K562 treated with DMSO at 1 percent for 48 hours (cell line): ENCODE measurements around the gene NAGLU. TPM values are rescaled to one million over a fixed set of nuclear protein-coding genes. Genes with fewer than 3 reads are reported as not detected.

Experiments used
- total RNA-seq: library from RNA; unstranded; fragments of 300-600 nt; gene quantifications from 2 replicates; pipeline ENCODE4 v1.2.3, GENCODE V29; 2022; ENCODE audit warnings: low replicate concordance; ENCODE audit errors: extremely low read depth

NAGLU gene
- total RNA-seq: not detected in 2 replicates

DNA sequence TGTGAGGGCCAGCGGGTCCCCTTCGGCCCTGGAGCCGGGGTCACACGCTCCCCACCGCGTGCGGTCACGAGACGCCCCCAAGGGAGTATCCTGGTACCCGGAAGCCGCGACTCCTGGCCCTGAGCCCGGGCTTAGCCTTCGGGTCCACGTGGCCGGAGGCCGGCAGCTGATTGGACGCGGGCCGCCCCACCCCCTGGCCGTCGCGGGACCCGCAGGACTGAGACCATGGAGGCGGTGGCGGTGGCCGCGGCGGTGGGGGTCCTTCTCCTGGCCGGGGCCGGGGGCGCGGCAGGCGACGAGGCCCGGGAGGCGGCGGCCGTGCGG lies at the start of gene NAGLU:
TSS of gene NAGLU (plus strand) at position 194 of the 324 bp plus-strand sequence. CDS start at position 226, 32 bp downstream.

DNA sequence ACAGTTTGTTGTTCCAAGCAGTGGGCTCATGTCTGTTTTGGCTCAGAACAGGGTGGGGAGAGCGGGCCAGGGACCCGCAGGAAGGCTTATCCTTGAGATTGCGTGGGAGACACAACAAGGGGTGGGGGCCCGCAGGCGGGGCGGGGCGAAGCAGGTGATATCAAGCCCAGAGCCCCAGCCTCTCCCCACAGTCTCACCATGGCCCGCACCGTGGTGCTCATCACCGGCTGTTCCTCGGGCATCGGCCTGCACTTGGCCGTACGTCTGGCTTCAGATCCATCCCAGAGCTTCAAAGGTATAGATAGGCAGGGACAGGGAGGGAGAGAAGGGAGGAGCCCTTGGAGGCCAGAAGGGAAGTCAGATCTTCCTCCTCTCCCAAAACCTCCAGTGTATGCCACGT lies 16.7 kb downstream of the NAGLU start, which contains the start of gene HSD17B1:
TSS of gene HSD17B1 (plus strand) at position 188 of the 400 bp plus-strand sequence. CDS start at position 199, 11 bp downstream.

DNA sequence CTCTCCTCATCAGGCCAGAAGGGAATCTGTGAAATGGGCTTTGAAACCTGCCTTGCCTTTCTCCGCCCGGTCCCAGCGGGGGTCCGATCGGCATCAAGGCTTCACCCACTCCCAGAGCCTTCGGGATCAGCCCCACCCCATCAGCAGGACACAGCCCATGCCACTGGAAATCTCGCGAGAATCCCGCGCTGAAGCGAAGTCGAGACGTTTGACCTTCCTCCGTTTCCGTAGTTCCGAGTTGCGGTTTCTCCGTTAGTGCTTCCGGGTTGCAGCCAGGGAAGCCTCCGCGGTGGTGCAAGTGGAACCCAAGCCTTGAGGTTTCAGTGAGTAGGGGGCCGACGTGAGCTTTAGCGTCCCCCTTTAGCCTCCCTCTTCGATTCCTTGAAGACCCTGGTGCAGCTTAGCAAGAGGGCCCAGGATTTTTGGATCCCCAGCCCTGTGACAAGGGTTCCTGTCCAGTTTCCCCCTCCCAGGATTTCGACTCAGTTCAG lies 25.9 kb downstream of the NAGLU start, which contains the start of gene COASY:
TSS of gene COASY (plus strand) at position 252 of the 491 bp plus-strand sequence. CDS start 475 bp downstream, outside the sequence.

DNA sequence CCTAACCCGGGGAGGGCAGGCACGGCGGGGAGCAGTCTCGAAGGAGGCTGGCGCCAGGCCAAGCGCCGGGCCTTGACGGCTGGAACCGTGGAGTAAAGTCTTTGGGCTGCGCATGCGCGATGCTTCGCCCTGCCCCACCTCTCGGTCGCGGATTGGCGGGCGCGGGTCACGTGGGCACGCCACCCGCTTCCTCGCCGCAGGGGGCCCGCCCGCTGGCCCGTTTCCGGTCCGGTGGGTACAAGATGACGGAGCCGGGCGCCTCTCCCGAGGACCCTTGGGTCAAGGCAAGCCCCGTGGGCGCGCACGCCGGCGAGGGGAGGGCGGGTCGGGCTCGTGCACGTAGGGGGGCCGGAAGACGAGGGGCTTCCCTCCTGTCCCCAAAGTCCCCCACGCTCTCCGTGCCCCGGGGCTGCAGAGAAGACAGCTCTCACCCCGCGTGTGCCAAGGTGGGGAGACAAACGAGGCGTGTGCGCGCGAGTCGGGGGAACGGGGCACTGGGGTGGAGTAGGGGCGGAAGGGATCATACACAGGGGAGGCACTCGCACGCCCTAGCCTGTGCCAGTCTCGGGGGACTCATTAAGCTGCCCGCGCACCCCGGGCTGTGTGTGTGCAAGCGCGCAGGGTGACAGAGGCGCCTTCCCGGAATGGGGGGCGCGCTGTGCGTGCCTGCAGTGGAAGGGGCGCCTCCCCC lies 31.0 kb downstream of the NAGLU start, which contains the start of gene MLX:
TSS of gene MLX (plus strand) at position 218 of the 691 bp plus-strand sequence. CDS start at position 243, 25 bp downstream.

DNA sequence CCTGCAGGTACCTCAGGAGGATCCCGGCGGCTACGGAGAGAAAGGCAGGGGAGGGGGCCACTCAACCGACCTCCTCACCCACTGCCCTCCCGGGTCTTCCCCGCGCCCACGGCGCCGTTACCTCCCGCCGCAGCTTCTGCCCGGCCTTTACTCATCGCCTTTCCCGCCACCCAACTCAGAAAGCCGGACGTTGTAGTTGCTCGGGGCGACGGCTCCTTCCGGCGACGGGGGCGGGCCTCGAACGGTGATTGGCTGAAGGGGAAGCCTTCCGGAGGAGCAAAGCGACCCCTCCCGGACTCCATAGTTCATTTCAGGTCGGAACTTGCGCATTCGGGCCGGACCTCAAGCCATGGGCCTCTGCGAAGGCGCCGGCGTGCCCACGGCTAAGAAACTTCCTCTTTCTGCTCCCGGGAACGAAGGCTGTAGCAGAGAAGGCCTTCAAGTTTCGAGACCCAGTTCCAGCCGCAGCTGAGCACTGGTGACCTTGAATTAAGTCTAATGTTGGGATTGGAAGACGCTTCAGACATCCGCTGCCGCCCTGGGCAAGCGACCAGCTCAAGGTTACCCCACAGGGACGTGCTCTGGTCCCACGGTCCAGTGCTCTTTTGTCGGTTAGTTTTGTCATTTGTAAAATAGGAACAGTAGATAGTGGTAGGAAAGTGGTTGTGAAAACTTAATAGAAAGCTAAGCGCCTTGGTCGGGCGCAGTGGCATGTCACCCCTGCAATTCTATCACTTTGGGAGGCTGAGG lies 41.7 kb downstream of the NAGLU start, which contains the start of gene PSMC3IP:
TSS of gene PSMC3IP (minus strand) at position 198 of the 750 bp plus-strand sequence. CDS start at position 155, 43 bp downstream.

Other genes starting within 250 kb of the NAGLU start
- gene STAT5A, start 247.7 kb upstream of the NAGLU start, total RNA-seq: 406 TPM in 1 of 2 replicates, not detected in the other
- not detected in 2 replicates for gene STAT3, start 147.8 kb upstream of the NAGLU start, total RNA-seq
- gene CAVIN1, start 113.0 kb upstream of the NAGLU start, total RNA-seq: not detected in 2 replicates
- gene ATP6V0A1, start 77.4 kb upstream of the NAGLU start, total RNA-seq: not detected in 2 replicates
- gene HSD17B1, start 16.7 kb downstream of the NAGLU start, total RNA-seq: not detected in 2 replicates
- gene COASY, start 25.9 kb downstream of the NAGLU start, total RNA-seq: not detected in 2 replicates
- gene MLX, start 30.9 kb downstream of the NAGLU start, total RNA-seq: not detected in 2 replicates
- gene PSMC3IP, start 41.5 kb downstream of the NAGLU start, total RNA-seq: not detected in 2 replicates
- gene RETREG3, start 73.1 kb downstream of the NAGLU start, total RNA-seq: not detected in 2 replicates
- not detected in 2 replicates for gene TUBG1, start 73.4 kb downstream of the NAGLU start, total RNA-seq
- gene TUBG2, start 123.0 kb downstream of the NAGLU start, total RNA-seq: not detected in 2 replicates
- not detected in 2 replicates for gene PLEKHH3, start 140.8 kb downstream of the NAGLU start, total RNA-seq
- not detected in 2 replicates for gene CCR10, start 145.6 kb downstream of the NAGLU start, total RNA-seq
- not detected in 2 replicates for gene CNTNAP1, start 146.3 kb downstream of the NAGLU start, total RNA-seq
- gene EZH1, start 208.8 kb downstream of the NAGLU start, total RNA-seq: not detected in 2 replicates
- not detected in 2 replicates for gene RAMP2, start 225.0 kb downstream of the NAGLU start, total RNA-seq
- not detected in 2 replicates for gene VPS25, start 237.2 kb downstream of the NAGLU start, total RNA-seq
- not detected in 2 replicates for gene WNK4, start 244.4 kb downstream of the NAGLU start, total RNA-seq